GM12878 (cell line): ENCODE results near the gene MTM1. TPM values are rescaled to one million over a fixed set of nuclear protein-coding genes. Genes with fewer than 3 reads are reported as not detected.

ENCODE experiments used
- ATAC-seq: fragments of 200-7000 bp; cut with Tn5 transposase; 3 replicates; pipeline ENCODE4 v1.9.1; 2020; ENCODE audit warnings: mild to moderate bottlenecking, moderate library complexity
- BruUV-seq: library from RNA; stranded (reverse); fragments of 400-500 nt; replicated peaks from 2 replicates; lab custom pipeline; 2021; lab: Mats Ljungman, UMichigan
- CTCF ChIA-PET: fragments of 300-600 bp; sonication (Branson Sonifier 250); formaldehyde crosslinking; extraction: SDS; loops from one replicate; lab custom pipeline; 2021; ENCODE audit warnings: inconsistent platforms; lab: Yijun Ruan, JAX
- POLR2A ChIA-PET: fragments of 350-600 bp; formaldehyde crosslinking; extraction: SDS; loops from one replicate; lab custom pipeline; 2021; ENCODE audit warnings: inconsistent platforms; lab: Charles Lee
- RAD21 ChIA-PET: fragments of 300-600 bp; sonication (Branson Sonifier 250); formaldehyde crosslinking; loops from one replicate; lab custom pipeline; 2023; ENCODE audit warnings: antibody characterized with exemption; ENCODE audit not compliant: unreplicated experiment; lab: Charles Lee
- SMC1A ChIA-PET: fragments of 300-600 bp; sonication (Branson Sonifier 250); formaldehyde crosslinking; loops from one replicate; lab custom pipeline; 2023; ENCODE audit not compliant: unreplicated experiment, uncharacterized antibody; lab: Charles Lee
- DNase-seq: peaks from one replicate; pipeline ENCODE4 v3.0.0-alpha.2; 2011; ENCODE audit warnings: low read depth, low spot score
- FAIRE-seq: peaks from 3 replicates; lab custom pipeline; 2011; peaks lifted over from hg19 to GRCh38; lab: Jason Lieb, UNC
- H2AFZ ChIP-seq: 2 replicates; pipeline ENCODE4 v1.6.0; 2011; ENCODE audit warnings: low read depth, low read length, control low read depth; ENCODE audit not compliant: control insufficient read depth
- H3K27ac ChIP-seq: 2 replicates; pipeline ENCODE4 v1.5.1; 2011; ENCODE audit warnings: control low read depth; ENCODE audit not compliant: control insufficient read depth, insufficient read depth
- H3K27me3 ChIP-seq, 2 experiments: replicated peaks in 1 of 2; 2 replicates each; pipeline versions ENCODE4 v1.6.0 to v1.6.1; 2011; ENCODE audit warnings: low read length in 1 of 2; ENCODE audit not compliant: control insufficient read depth in 2 of 2, insufficient read depth in 2 of 2
- H3K36me3 ChIP-seq, 2 experiments: 2 replicates each; pipeline ENCODE4 v1.5.1; 2011; ENCODE audit warnings: low read length in 1 of 2; ENCODE audit not compliant: control insufficient read depth in 2 of 2, insufficient read depth in 2 of 2
- H3K4me1 ChIP-seq: 2 replicates; pipeline ENCODE4 v1.6.1; 2011; ENCODE audit warnings: mild to moderate bottlenecking, low read length, moderate library complexity, mixed read lengths; ENCODE audit not compliant: control insufficient read depth, insufficient read depth
- H3K4me2 ChIP-seq: 2 replicates; pipeline ENCODE4 v1.6.0; 2011; ENCODE audit warnings: control low read depth; ENCODE audit not compliant: control insufficient read depth, insufficient read depth
- H3K4me3 ChIP-seq: fragments of 200-600 bp; sonication (generic); 2 replicates; pipeline ENCODE4 v1.5.1; 2016
- H3K79me2 ChIP-seq: 2 replicates; pipeline ENCODE4 v1.6.0; 2011; ENCODE audit warnings: low read length; ENCODE audit not compliant: control insufficient read depth, insufficient read depth
- H3K9ac ChIP-seq: 2 replicates; pipeline ENCODE4 v1.8.0; 2011; ENCODE audit warnings: low read length, control low read depth, mixed read lengths; ENCODE audit not compliant: control insufficient read depth, insufficient read depth
- H3K9me3 ChIP-seq: replicated peaks from 3 replicates; pipeline ENCODE4 v1.5.1; 2011; ENCODE audit warnings: mild to moderate bottlenecking, low read length; ENCODE audit not compliant: control insufficient read depth, insufficient read depth
- H4K20me1 ChIP-seq: 2 replicates; pipeline ENCODE4 v1.6.0; 2011; ENCODE audit not compliant: control insufficient read depth, insufficient read depth
- BRCA1 ChIP-seq: IDR thresholded peaks from 2 replicates; pipeline ENCODE4 v1.6.1; 2011; ENCODE audit warnings: low read depth, low read length, improper control_type of control experiment
- ETV6 ChIP-seq, 2 experiments: fragments of 450-650 bp in 1 of 2; IDR thresholded peaks in 1 of 2; conservative IDR thresholded peaks in 1 of 2; 2 replicates each; pipeline ENCODE4 v1.6.1; 2014; ENCODE audit warnings: antibody characterized with exemption in 1 of 2, borderline replicate concordance in 1 of 2, low read depth in 1 of 2, mild to moderate bottlenecking in 1 of 2, moderate library complexity in 1 of 2
- FOS ChIP-seq: IDR thresholded peaks from 3 replicates; pipeline ENCODE4 v1.6.1; 2011; ENCODE audit warnings: borderline replicate concordance; ENCODE audit not compliant: insufficient read length; ENCODE audit errors: extremely low read depth
- FOXK2 ChIP-seq: fragments of 450-650 bp; IDR thresholded peaks from 2 replicates; pipeline ENCODE4 v1.6.1; 2017; ENCODE audit warnings: mild to moderate bottlenecking, moderate library complexity
- MTA3 ChIP-seq: IDR thresholded peaks from 2 replicates; pipeline ENCODE4 v1.6.1; 2012; ENCODE audit warnings: low read length, inconsistent platforms, borderline replicate concordance
- MYC ChIP-seq: IDR thresholded peaks from 2 replicates; pipeline ENCODE4 v1.6.1; 2011; ENCODE audit warnings: mild to moderate bottlenecking, low read length, moderate library complexity, inconsistent platforms; ENCODE audit not compliant: insufficient read depth, insufficient replicate concordance, insufficient read length, severe bottlenecking
- PML ChIP-seq: IDR thresholded peaks from 2 replicates; pipeline ENCODE4 v1.6.1; 2012; ENCODE audit warnings: low read length, inconsistent platforms
- STAT1 ChIP-seq: fragments of 450-650 bp; conservative IDR thresholded peaks from 2 replicates; pipeline ENCODE4 v1.6.1; 2014; ENCODE audit warnings: antibody characterized with exemption, mild to moderate bottlenecking
- TCF7 ChIP-seq: IDR thresholded peaks from 2 replicates; pipeline ENCODE4 v1.6.1; 2014; ENCODE audit warnings: antibody characterized with exemption, borderline replicate concordance
- ZNF217 ChIP-seq: fragments of 450-650 bp; IDR thresholded peaks from 2 replicates; pipeline ENCODE4 v1.6.1; 2017; ENCODE audit warnings: antibody characterized with exemption, mild to moderate bottlenecking
- ZNF24 ChIP-seq: fragments of 450-650 bp; IDR thresholded peaks from 2 replicates; pipeline ENCODE4 v1.6.1; 2017; ENCODE audit warnings: antibody characterized with exemption, mild to moderate bottlenecking
- WGBS: methylation state at CpG from one replicate; pipeline ENCODE4 v1.1.6; 2016; ENCODE audit warnings: low lambda C conversion rate; ENCODE audit not compliant: insufficient replicate concordance, insufficient coverage; ENCODE audit errors: missing lambda C conversion rate; 5-methylcytosine and 5-hydroxymethylcytosine counted together
- in situ Hi-C: fragments of 300-500 bp; cut with MboI; formaldehyde crosslinking; loops from 9 replicates; pipeline ENCODE4 v1.14.3; 2018; ENCODE audit warnings: mixed read lengths
- intact Hi-C: fragments of 100-400 bp; cut with micrococcal nuclease; formaldehyde crosslinking; loops from one replicate; pipeline ENCODE4 v1.14.2; 2022; ENCODE audit not compliant: unreplicated experiment
- polyA plus RNA-seq, 11 experiments: library from polyadenylated mRNA; depleted of rRNA in 4 of 11; unstranded in 6 of 11; stranded (reverse) in 5 of 11; fragments of >200 nt; fragmentation: Nextera tagmentation in 4 of 11; fragmentation: Illumina TruSeq in 1 of 11; extraction: Ambion mirVana in 4 of 11; extraction: Trizol in 1 of 11; gene quantifications; 1 replicate in 1 of 11; 2 replicates in 10 of 11; pipeline versions ENCODE4 v1.2.1 to v1.2.3, GENCODE V29; 2011 to 2016; ENCODE audit warnings: inconsistent platforms in 2 of 11, missing spikeins in 2 of 11, low read depth in 1 of 11
- total RNA-seq, 4 experiments: library from RNA; depleted of rRNA in 3 of 4; stranded (reverse); fragments of >200 nt in 3 of 4; fragmentation: Illumina TruSeq in 1 of 4; extraction: Trizol in 1 of 4; gene quantifications; 2 replicates each; pipeline versions ENCODE4 v1.2.1 to v1.2.3, GENCODE V29; 2013 to 2021
- TF ChIP-seq, protein P1 (sequence below): IDR thresholded peaks from 2 replicates; pipeline ENCODE4 v1.6.1; 2011; ENCODE audit warnings: low read depth, low read length, improper control_type of control experiment, borderline replicate concordance
- TF ChIP-seq, protein P2 (sequence below): fragments of 450-650 bp; IDR thresholded peaks from 2 replicates; pipeline ENCODE4 v1.6.1; 2017; ENCODE audit warnings: mild to moderate bottlenecking, moderate library complexity
- TF ChIP-seq, protein P3 (sequence below): fragments of 450-650 bp; IDR thresholded peaks from 2 replicates; pipeline ENCODE4 v1.6.1; 2017; ENCODE audit warnings: antibody characterized with exemption, mild to moderate bottlenecking, moderate library complexity
- TF ChIP-seq, protein P4 (sequence below): fragments of 450-650 bp; IDR thresholded peaks from 2 replicates; pipeline ENCODE4 v1.6.1; 2014; ENCODE audit warnings: mild to moderate bottlenecking

MTM1 gene
- total and polyA plus RNA-seq, 10 of the 15 experiments (the other 5 are each of a cell fraction or from before 2014, with no cell fraction given), result 3.9 to 13.3 (median 8.4) TPM

DNA sequence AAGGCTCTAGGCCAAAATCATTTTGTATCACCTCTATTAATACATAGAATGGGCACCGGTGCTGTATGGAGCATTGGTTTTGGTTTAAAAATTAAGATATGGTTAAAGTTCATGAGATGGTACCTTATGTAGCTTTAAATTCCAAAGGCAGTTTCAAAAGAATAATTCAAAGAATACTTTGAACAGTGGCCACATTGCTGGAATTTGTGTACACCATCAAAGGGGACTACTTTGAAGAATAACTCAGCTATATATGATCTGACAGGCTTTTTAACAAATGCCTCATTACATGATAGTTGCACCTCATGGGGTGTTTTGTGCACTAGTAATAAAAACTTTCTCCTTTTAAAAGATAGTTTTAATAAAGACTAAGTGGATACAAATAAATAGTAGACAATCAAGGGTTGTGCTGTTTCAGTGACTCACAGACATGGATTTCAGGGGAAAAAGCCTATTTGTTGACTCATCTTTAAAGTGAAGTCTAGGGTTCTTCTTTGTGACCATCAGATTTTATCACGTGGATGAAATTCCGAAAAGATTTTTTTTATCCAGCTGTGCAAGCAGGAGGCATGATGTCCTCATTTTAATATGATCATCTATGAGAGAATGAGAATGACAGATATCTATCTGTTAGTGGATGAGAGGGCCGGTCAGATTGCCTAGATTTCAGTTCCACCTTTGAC is 12.8 kb downstream of the MTM1 start:
- Histone ChIP-seq H3K79me2 (no peaks in the 10 kb centered on the region; the same call in 1 of the 2 replicates), H3K27ac (no peak overlapping the region), H3K4me3 (no peak overlapping the region), H3K27me3 (no peaks in the 10 kb centered on the region), H3K9ac (no peak overlapping the region), H2AFZ (no peak overlapping the region), H3K4me1 (no peaks in the 10 kb centered on the region), H4K20me1 (no peaks in the 10 kb centered on the region), H3K36me3 (no peaks in the 10 kb centered on the region), H3K9me3 (peaks cover 2% of the 10 kb centered on the region; the same call in 1 of the 3 replicates), H3K4me2 (no peak overlapping the region)
- no peak for DNase-seq
- intact Hi-C loops (no loop called here), in situ Hi-C loops (no loop called here)
- ChIA-PET CTCF (no interaction called here), RAD21 (no interaction called here), POLR2A (no interaction called here), SMC1A (interaction anchor here (1.1 kb wide), 1 partner anchor 10 kb away, joined by 5 read pairs; no protein-coding TSS in a partner anchor)
- 85% methylated on average over 4 of the region's 4 CpGs for WGBS
- no peak for FAIRE-seq
- no TSS peak for BruUV-seq
- no peak for ATAC-seq
- TF ChIP-seq, protein P1, sequence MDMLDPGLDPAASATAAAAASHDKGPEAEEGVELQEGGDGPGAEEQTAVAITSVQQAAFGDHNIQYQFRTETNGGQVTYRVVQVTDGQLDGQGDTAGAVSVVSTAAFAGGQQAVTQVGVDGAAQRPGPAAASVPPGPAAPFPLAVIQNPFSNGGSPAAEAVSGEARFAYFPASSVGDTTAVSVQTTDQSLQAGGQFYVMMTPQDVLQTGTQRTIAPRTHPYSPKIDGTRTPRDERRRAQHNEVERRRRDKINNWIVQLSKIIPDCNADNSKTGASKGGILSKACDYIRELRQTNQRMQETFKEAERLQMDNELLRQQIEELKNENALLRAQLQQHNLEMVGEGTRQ, result no peak
- no peak for TF ChIP-seq ETV6 (conservative IDR thresholded peaks at IDR 0.05 in 1 of 2, IDR thresholded peaks at IDR 0.05 in 1 of 2; ENCODE audit: borderline replicate concordance in 1 of 2, low read depth in 1 of 2)
- no peak for TF ChIP-seq TCF7
- no peak for TF ChIP-seq PML
- TF ChIP-seq ZNF24, result no peak
- no peak for TF ChIP-seq STAT1
- TF ChIP-seq, protein P2, sequence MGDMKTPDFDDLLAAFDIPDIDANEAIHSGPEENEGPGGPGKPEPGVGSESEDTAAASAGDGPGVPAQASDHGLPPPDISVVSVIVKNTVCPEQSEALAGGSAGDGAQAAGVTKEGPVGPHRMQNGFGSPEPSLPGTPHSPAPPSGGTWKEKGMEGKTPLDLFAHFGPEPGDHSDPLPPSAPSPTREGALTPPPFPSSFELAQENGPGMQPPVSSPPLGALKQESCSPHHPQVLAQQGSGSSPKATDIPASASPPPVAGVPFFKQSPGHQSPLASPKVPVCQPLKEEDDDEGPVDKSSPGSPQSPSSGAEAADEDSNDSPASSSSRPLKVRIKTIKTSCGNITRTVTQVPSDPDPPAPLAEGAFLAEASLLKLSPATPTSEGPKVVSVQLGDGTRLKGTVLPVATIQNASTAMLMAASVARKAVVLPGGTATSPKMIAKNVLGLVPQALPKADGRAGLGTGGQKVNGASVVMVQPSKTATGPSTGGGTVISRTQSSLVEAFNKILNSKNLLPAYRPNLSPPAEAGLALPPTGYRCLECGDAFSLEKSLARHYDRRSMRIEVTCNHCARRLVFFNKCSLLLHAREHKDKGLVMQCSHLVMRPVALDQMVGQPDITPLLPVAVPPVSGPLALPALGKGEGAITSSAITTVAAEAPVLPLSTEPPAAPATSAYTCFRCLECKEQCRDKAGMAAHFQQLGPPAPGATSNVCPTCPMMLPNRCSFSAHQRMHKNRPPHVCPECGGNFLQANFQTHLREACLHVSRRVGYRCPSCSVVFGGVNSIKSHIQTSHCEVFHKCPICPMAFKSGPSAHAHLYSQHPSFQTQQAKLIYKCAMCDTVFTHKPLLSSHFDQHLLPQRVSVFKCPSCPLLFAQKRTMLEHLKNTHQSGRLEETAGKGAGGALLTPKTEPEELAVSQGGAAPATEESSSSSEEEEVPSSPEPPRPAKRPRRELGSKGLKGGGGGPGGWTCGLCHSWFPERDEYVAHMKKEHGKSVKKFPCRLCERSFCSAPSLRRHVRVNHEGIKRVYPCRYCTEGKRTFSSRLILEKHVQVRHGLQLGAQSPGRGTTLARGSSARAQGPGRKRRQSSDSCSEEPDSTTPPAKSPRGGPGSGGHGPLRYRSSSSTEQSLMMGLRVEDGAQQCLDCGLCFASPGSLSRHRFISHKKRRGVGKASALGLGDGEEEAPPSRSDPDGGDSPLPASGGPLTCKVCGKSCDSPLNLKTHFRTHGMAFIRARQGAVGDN, result no peak
- TF ChIP-seq FOS, result no peak
- TF ChIP-seq, protein P3, sequence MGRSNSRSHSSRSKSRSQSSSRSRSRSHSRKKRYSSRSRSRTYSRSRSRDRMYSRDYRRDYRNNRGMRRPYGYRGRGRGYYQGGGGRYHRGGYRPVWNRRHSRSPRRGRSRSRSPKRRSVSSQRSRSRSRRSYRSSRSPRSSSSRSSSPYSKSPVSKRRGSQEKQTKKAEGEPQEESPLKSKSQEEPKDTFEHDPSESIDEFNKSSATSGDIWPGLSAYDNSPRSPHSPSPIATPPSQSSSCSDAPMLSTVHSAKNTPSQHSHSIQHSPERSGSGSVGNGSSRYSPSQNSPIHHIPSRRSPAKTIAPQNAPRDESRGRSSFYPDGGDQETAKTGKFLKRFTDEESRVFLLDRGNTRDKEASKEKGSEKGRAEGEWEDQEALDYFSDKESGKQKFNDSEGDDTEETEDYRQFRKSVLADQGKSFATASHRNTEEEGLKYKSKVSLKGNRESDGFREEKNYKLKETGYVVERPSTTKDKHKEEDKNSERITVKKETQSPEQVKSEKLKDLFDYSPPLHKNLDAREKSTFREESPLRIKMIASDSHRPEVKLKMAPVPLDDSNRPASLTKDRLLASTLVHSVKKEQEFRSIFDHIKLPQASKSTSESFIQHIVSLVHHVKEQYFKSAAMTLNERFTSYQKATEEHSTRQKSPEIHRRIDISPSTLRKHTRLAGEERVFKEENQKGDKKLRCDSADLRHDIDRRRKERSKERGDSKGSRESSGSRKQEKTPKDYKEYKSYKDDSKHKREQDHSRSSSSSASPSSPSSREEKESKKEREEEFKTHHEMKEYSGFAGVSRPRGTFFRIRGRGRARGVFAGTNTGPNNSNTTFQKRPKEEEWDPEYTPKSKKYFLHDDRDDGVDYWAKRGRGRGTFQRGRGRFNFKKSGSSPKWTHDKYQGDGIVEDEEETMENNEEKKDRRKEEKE, result no peak
- TF ChIP-seq, protein P4, sequence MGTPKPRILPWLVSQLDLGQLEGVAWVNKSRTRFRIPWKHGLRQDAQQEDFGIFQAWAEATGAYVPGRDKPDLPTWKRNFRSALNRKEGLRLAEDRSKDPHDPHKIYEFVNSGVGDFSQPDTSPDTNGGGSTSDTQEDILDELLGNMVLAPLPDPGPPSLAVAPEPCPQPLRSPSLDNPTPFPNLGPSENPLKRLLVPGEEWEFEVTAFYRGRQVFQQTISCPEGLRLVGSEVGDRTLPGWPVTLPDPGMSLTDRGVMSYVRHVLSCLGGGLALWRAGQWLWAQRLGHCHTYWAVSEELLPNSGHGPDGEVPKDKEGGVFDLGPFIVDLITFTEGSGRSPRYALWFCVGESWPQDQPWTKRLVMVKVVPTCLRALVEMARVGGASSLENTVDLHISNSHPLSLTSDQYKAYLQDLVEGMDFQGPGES, result no peak
- no peak for TF ChIP-seq MTA3
- TF ChIP-seq BRCA1, result no peak
- TF ChIP-seq MYC, result no peak
- no peak for TF ChIP-seq FOXK2
- TF ChIP-seq ZNF217, result no peak
